Caco-2 (cell line): ENCODE data around the gene ATXN7L3. TPM values are rescaled to one million over a fixed set of nuclear protein-coding genes. Genes with fewer than 3 reads are reported as not detected.

Source experiments
- BruUV-seq: library from RNA; stranded (reverse); fragments of 400-500 nt; replicated peaks from 2 replicates; lab custom pipeline; 2021; lab: Mats Ljungman, UMichigan
- CTCF ChIA-PET: fragments of 300-600 bp; sonication (Branson Sonifier 250); formaldehyde crosslinking; loops from one replicate; lab custom pipeline; 2022; ENCODE audit warnings: antibody characterized with exemption; lab: Charles Lee
- POLR2A ChIA-PET: fragments of 300-600 bp; sonication (Branson Sonifier 250); formaldehyde crosslinking; loops from one replicate; lab custom pipeline; 2022; ENCODE audit warnings: antibody characterized with exemption; lab: Charles Lee
- DNase-seq, 2 experiments: peaks; one replicate each; pipeline versions ENCODE4 v3.0.0 to v3.0.0-alpha.2; 2020 to 2022
- H3K27me3 ChIP-seq: replicated peaks from 2 replicates; pipeline ENCODE4 v1.6.0; 2011; ENCODE audit warnings: low read length; ENCODE audit not compliant: control insufficient read depth, insufficient read depth
- H3K36me3 ChIP-seq: 2 replicates; pipeline ENCODE4 v1.5.1; 2011; ENCODE audit warnings: low read length; ENCODE audit not compliant: control insufficient read depth, insufficient read depth
- H3K4me1 ChIP-seq: fragments of 250-450 bp; sonication (Bioruptor Pico); 2 replicates; pipeline ENCODE4 v1.5.1; 2020; ENCODE audit warnings: mild to moderate bottlenecking
- H3K4me3 ChIP-seq: 2 replicates; pipeline ENCODE4 v1.5.1; 2011; ENCODE audit warnings: low read depth, mild to moderate bottlenecking, control low read depth, low read length
- H3K9me3 ChIP-seq: fragments of 250-450 bp; sonication (Bioruptor Pico); 2 replicates; pipeline ENCODE4 v1.5.1; 2020; ENCODE audit warnings: mild to moderate bottlenecking, moderate library complexity
- H3K27ac Mint-ChIP-seq: one replicate; pipeline ENCODE4 v1.8.0; 2022; ENCODE audit warnings: mixed read lengths; ENCODE audit not compliant: unreplicated experiment
- H3K27me3 Mint-ChIP-seq: one replicate; pipeline ENCODE4 v1.8.0; 2022; ENCODE audit warnings: mixed read lengths; ENCODE audit not compliant: insufficient read depth, unreplicated experiment
- H3K36me3 Mint-ChIP-seq: one replicate; pipeline ENCODE4 v1.8.0; 2022; ENCODE audit warnings: mild to moderate bottlenecking, mixed read lengths; ENCODE audit not compliant: insufficient read depth, unreplicated experiment
- H3K4me1 Mint-ChIP-seq: one replicate; pipeline ENCODE4 v1.8.0; 2022; ENCODE audit warnings: low read depth, mixed read lengths; ENCODE audit not compliant: unreplicated experiment
- H3K4me3 Mint-ChIP-seq: one replicate; pipeline ENCODE4 v1.8.0; 2022; ENCODE audit warnings: mild to moderate bottlenecking, moderate library complexity, mixed read lengths; ENCODE audit not compliant: unreplicated experiment
- H3K9me3 Mint-ChIP-seq: one replicate; pipeline ENCODE4 v1.8.0; 2022; ENCODE audit warnings: mixed read lengths; ENCODE audit not compliant: unreplicated experiment
- CTCF ChIP-seq, 2 experiments: fragments of 200-600 bp in 1 of 2; IDR thresholded peaks; 1 replicate in 1 of 2; 2 replicates in 1 of 2; pipeline versions ENCODE4 v1.5.1 to v1.8.0; 2011 to 2022; ENCODE audit warnings: antibody characterized with exemption in 1 of 2, control low read depth in 1 of 2, inconsistent platforms in 1 of 2, low read depth in 1 of 2, low read length in 1 of 2, mild to moderate bottlenecking in 1 of 2, moderate library complexity in 1 of 2; ENCODE audit not compliant: insufficient read depth in 1 of 2, severe bottlenecking in 1 of 2, unreplicated experiment in 1 of 2
- intact Hi-C: fragments of 100-400 bp; cut with micrococcal nuclease; formaldehyde crosslinking; loops from one replicate; pipeline ENCODE4 v1.10.0; 2022; ENCODE audit not compliant: unreplicated experiment
- total RNA-seq: library from RNA; stranded (reverse); gene quantifications from 2 replicates; pipeline ENCODE4 v1.2.3, GENCODE V29; 2022

ATXN7L3 gene
- total RNA-seq, 1 experiment from 2014 or later, result 92.0 TPM

- Mint-ChIP-seq H3K36me3 (peaks cover 51% of the 10 kb centered on the region), H3K4me3 (peak overlapping the region; percentile 79), H3K27me3 (no peaks in the 10 kb centered on the region), H3K9me3 (no peaks in the 10 kb centered on the region), H3K4me1 (peaks cover 7% of the 10 kb centered on the region), H3K27ac (peak overlapping the region; percentile 47)
- ChIA-PET CTCF (interaction anchor here (0.6 to 1.8 kb wide), 20 partner anchors 12 to 1974 kb away, joined by 3 to 15 read pairs (median 4); partner anchors contain the start of genes DBF4B, HDAC5, RUNDC3A and SLC25A39), POLR2A (interaction anchor here (0.6 to 1.0 kb wide), 10 partner anchors 8 to 752 kb away, joined by 3 to 11 read pairs (median 5); partner anchors contain the start of genes SLC25A39 and TMUB2)
- BruUV-seq, result no TSS peak
- H3K9me3 ChIP-seq, result no peaks in the 10 kb centered on the region
- intact Hi-C loops, result loop anchor here (1.0 to 2.0 kb wide), 3 partner anchors 18 to 106 kb away; partner anchors contain the start of genes SLC25A39 and TMUB2
- H3K4me3 ChIP-seq, result peak overlapping the region; percentile 98
- peak; percentile 64 to 70 for TF ChIP-seq CTCF (IDR thresholded peaks at IDR 0.05; ENCODE audit: insufficient read depth in 1 of 2, low read depth in 1 of 2, low read length in 1 of 2, severe bottlenecking in 1 of 2, unreplicated experiment in 1 of 2)
- peaks cover 9% of the 10 kb centered on the region for H3K4me1 ChIP-seq
- peak; percentile 88 to 93 for DNase-seq
- H3K27me3 ChIP-seq, result no peaks in the 10 kb centered on the region
- peaks cover 11% of the 10 kb centered on the region for H3K36me3 ChIP-seq
Observed at GRCh38 chr17:44218344-44219107, 18.8 kb upstream of the ATXN7L3 start.

- Histone ChIP-seq H3K4me3 (peak overlapping the region; percentile 98), H3K27me3 (no peaks in the 10 kb centered on the region), H3K9me3 (no peaks in the 10 kb centered on the region), H3K36me3 (peaks cover 11% of the 10 kb centered on the region), H3K4me1 (peaks cover 9% of the 10 kb centered on the region)
- Mint-ChIP-seq H3K36me3 (peaks cover 58% of the 10 kb centered on the region), H3K4me3 (peak overlapping the region; percentile 79), H3K27ac (peak overlapping the region; percentile 47), H3K4me1 (peaks cover 7% of the 10 kb centered on the region), H3K9me3 (no peaks in the 10 kb centered on the region), H3K27me3 (no peaks in the 10 kb centered on the region)
- POLR2A ChIA-PET, result interaction anchor here (0.6 to 1.0 kb wide), 11 partner anchors 7 to 753 kb away, joined by 3 to 11 read pairs (median 5); partner anchors contain the start of genes ATXN7L3, SLC25A39 and TMUB2
- intact Hi-C loops, result loop anchor here (1.0 to 2.0 kb wide), 3 partner anchors 18 to 107 kb away; partner anchors contain the start of genes SLC25A39 and TMUB2
- TF ChIP-seq CTCF (IDR thresholded peaks at IDR 0.05; ENCODE audit: insufficient read depth in 1 of 2, low read depth in 1 of 2, low read length in 1 of 2, severe bottlenecking in 1 of 2, unreplicated experiment in 1 of 2), result no peak
- CTCF ChIA-PET, result interaction anchor here (0.6 to 1.8 kb wide), 18 partner anchors 12 to 1975 kb away, joined by 3 to 15 read pairs (median 4); partner anchors contain the start of genes DBF4B, HDAC5, RUNDC3A and TMUB2
- BruUV-seq, result TSS peak; percentile 34
- peak in 1 of 2 experiments; percentile 65 for DNase-seq
Observed at GRCh38 chr17:44217738-44218343, 18.2 kb upstream of the ATXN7L3 start.

GRCh38 chr17:44216694-44217093 lies 17.0 kb upstream of the ATXN7L3 start:
- Histone ChIP-seq H3K4me3 (no peak overlapping the region), H3K4me1 (peaks cover 5% of the 10 kb centered on the region; the same call in 1 of the 2 replicates), H3K9me3 (no peaks in the 10 kb centered on the region), H3K27me3 (no peaks in the 10 kb centered on the region), H3K36me3 (peaks cover 11% of the 10 kb centered on the region)
- no peaks in the 10 kb centered on the region for H3K4me1 Mint-ChIP-seq
- intact Hi-C loops, result no loop called here
- TF ChIP-seq CTCF (IDR thresholded peaks at IDR 0.05; ENCODE audit: insufficient read depth in 1 of 2, low read depth in 1 of 2, low read length in 1 of 2, severe bottlenecking in 1 of 2, unreplicated experiment in 1 of 2), result no peak
- H3K27ac Mint-ChIP-seq, result no peak overlapping the region
- H3K36me3 Mint-ChIP-seq, result peaks cover 62% of the 10 kb centered on the region
- no peaks in the 10 kb centered on the region for H3K9me3 Mint-ChIP-seq
- H3K27me3 Mint-ChIP-seq, result no peaks in the 10 kb centered on the region
- CTCF ChIA-PET, result interaction anchor here (1.0 to 1.3 kb wide), 2 partner anchors 92 to 110 kb away, joined by 3 to 4 read pairs; partner anchors contain the start of gene RUNDC3A
- BruUV-seq, result no TSS peak
- POLR2A ChIA-PET, result no interaction called here
- DNase-seq, result no peak
- peak overlapping the region; percentile 45 for H3K4me3 Mint-ChIP-seq
